A673 (cell line): ENCODE data around the gene FGD6. TPM values are rescaled to one million over a fixed set of nuclear protein-coding genes. Genes with fewer than 3 reads are reported as not detected.
A peak's percentile ranks its signal among the peaks of the same experiment; 100 is the strongest.

Experiments used
- BruUV-seq: library from RNA; stranded (reverse); fragments of 400-500 nt; replicated peaks from 2 replicates; lab custom pipeline; 2021; lab: Mats Ljungman, UMichigan
- CTCF ChIA-PET: fragments of 300-600 bp; sonication (Branson Sonifier 250); formaldehyde crosslinking; loops from one replicate; lab custom pipeline; 2022; ENCODE audit warnings: antibody characterized with exemption; lab: Charles Lee
- POLR2A ChIA-PET: fragments of 300-600 bp; sonication (Branson Sonifier 250); formaldehyde crosslinking; loops from one replicate; lab custom pipeline; 2022; ENCODE audit warnings: antibody characterized with exemption; ENCODE audit not compliant: low non-redundant PET; lab: Charles Lee
- DNase-seq: peaks from one replicate; pipeline ENCODE4 v3.0.0-alpha.2; 2015; ENCODE audit warnings: low spot score
- H3K27ac ChIP-seq: fragments of 200-600 bp; sonication (generic); 2 replicates; pipeline ENCODE4 v1.5.1; 2016; ENCODE audit warnings: mixed run types, low read depth, mild to moderate bottlenecking, mixed read lengths, antibody characterized with exemption, low read length; ENCODE audit not compliant: poor library complexity, severe bottlenecking
- H3K27me3 ChIP-seq: fragments of 200-600 bp; sonication (generic); replicated peaks from 2 replicates; pipeline ENCODE4 v1.6.1; 2017; ENCODE audit warnings: mixed run types, low read depth, mild to moderate bottlenecking, mixed read lengths, antibody characterized with exemption, low read length; ENCODE audit not compliant: insufficient read depth, poor library complexity
- H3K36me3 ChIP-seq: fragments of 200-600 bp; sonication (generic); 2 replicates; pipeline ENCODE4 v1.6.1; 2016; ENCODE audit warnings: mixed run types, mild to moderate bottlenecking, mixed read lengths, antibody characterized with exemption, low read length; ENCODE audit not compliant: insufficient read depth, poor library complexity, severe bottlenecking
- H3K4me1 ChIP-seq: fragments of 200-600 bp; sonication (generic); 2 replicates; pipeline ENCODE4 v1.6.1; 2017; ENCODE audit warnings: mixed run types, mild to moderate bottlenecking, mixed read lengths, antibody characterized with exemption, low read length; ENCODE audit not compliant: insufficient read depth, poor library complexity, severe bottlenecking
- H3K4me3 ChIP-seq: fragments of 200-600 bp; sonication (generic); 2 replicates; pipeline ENCODE4 v1.5.1; 2016; ENCODE audit warnings: low read depth, mixed run types, mild to moderate bottlenecking, mixed read lengths, low read length; ENCODE audit not compliant: poor library complexity, severe bottlenecking
- H3K9me3 ChIP-seq: fragments of 200-600 bp; sonication (generic); 2 replicates; pipeline ENCODE4 v1.6.1; 2016; ENCODE audit warnings: mixed run types, low read depth, mild to moderate bottlenecking, mixed read lengths, antibody characterized with exemption, low read length; ENCODE audit not compliant: poor library complexity, severe bottlenecking
- CTCF ChIP-seq: fragments of 300-800, 200-600 bp; sonication (generic); conservative IDR thresholded peaks from 2 replicates; pipeline ENCODE4 v1.5.1; 2017; ENCODE audit warnings: low read depth, mild to moderate bottlenecking, antibody characterized with exemption, low read length, moderate library complexity, mixed read lengths
- EZH2 ChIP-seq: fragments of 200-600 bp; sonication (generic); IDR thresholded peaks from 2 replicates; pipeline ENCODE4 v1.6.1; 2017; ENCODE audit warnings: borderline replicate concordance, low read depth, mild to moderate bottlenecking, mixed read lengths, antibody characterized with exemption, low read length; ENCODE audit not compliant: poor library complexity, severe bottlenecking
- intact Hi-C: fragments of 100-400 bp; cut with micrococcal nuclease; formaldehyde crosslinking; loops from one replicate; pipeline ENCODE4 v1.10.0; 2022; ENCODE audit not compliant: unreplicated experiment
- total RNA-seq: library from RNA; stranded (reverse); gene quantifications from 2 replicates; pipeline ENCODE4 v1.2.3, GENCODE V29; 2021

Gene FGD6
- total RNA-seq, 1 experiment from 2014 or later, result 11.7 TPM

GRCh38 chr12:95230313-95230712 is 13.0 kb upstream of the FGD6 start:
- no TSS peak for BruUV-seq
- CTCF ChIA-PET, result no interaction called here

DNA sequence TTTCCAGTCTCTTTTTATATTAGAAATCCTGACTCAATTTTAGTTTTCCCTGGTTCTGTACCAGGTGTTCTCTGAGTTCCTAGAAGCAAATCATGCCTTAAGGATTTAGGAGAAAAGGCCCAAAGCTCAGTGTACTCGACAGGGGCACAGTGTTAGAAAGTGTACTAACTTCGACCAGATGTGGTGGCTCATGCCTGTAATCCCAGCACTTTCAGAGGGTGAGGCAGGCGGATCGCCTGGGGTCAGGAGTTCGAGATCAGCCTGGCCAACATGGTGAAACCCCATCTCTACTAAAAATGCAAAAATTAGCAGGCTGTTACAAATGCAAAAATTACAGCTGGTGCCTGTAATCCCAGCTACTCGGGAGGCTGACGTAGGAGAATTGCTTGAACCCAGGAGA is 12.4 kb upstream of the FGD6 start:
- TF ChIP-seq CTCF (no peak), EZH2 (no peak)
- CTCF ChIA-PET, result no interaction called here

More at GRCh38 chr12:95230313-95230712, 13.0 kb upstream of the FGD6 start:
- H3K4me1 ChIP-seq, result peaks cover 42% of the 10 kb centered on the region
- no peak overlapping the region for H3K4me3 ChIP-seq
- intact Hi-C loops, result no loop called here
- H3K36me3 ChIP-seq, result no peaks in the 10 kb centered on the region
- POLR2A ChIA-PET, result no interaction called here
- DNase-seq, result no peak
- TF ChIP-seq CTCF, result no peak
- H3K27ac ChIP-seq, result peak overlapping the region; percentile 36
- H3K27me3 ChIP-seq, result no peaks in the 10 kb centered on the region
- H3K9me3 ChIP-seq, result no peaks in the 10 kb centered on the region

DNA sequence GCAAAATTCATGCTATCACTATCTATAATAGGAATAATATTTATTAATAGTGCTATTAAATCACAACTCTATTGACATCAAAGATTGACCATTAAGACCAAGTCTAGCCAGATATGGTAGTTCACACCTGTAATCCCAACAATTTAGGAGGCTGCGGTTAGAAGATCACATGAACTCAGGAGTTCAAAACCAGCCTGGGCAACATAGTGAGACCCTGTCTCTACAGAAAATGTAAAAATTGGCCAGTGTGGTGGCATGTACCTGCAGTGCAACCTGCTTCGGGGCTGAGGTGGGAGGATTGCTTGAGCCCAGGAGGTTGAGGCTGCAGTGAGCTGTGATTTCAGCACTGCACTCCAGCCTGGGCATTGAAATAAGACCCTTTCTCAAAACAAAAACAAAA is 11.3 kb upstream of the FGD6 start:
- peak overlapping the region; percentile 44 for H3K27ac ChIP-seq
- no peak for DNase-seq
- no peaks in the 10 kb centered on the region for H3K27me3 ChIP-seq
- H3K36me3 ChIP-seq, result peaks cover 10% of the 10 kb centered on the region
- H3K4me3 ChIP-seq, result no peak overlapping the region
- POLR2A ChIA-PET, result no interaction called here
- no TSS peak for BruUV-seq
- H3K4me1 ChIP-seq, result peaks cover 52% of the 10 kb centered on the region
- intact Hi-C loops, result no loop called here
- no peak for TF ChIP-seq CTCF
- no peak for TF ChIP-seq EZH2
- CTCF ChIA-PET, result no interaction called here
- H3K9me3 ChIP-seq, result no peaks in the 10 kb centered on the region

More for the DNA sequence above, 12.4 kb upstream of the FGD6 start:
- Histone ChIP-seq H3K4me3 (no peak overlapping the region), H3K4me1 (peaks cover 43% of the 10 kb centered on the region), H3K27ac (peak overlapping the region; percentile 44), H3K36me3 (peaks cover 1% of the 10 kb centered on the region), H3K27me3 (no peaks in the 10 kb centered on the region), H3K9me3 (no peaks in the 10 kb centered on the region)
- DNase-seq, result no peak
- no TSS peak for BruUV-seq
- POLR2A ChIA-PET, result no interaction called here
- intact Hi-C loops, result no loop called here
